Vagina (tissue), 2 donors: Measurements from ENCODE around the gene BCS1L. TPM values are rescaled to one million over a fixed set of nuclear protein-coding genes. Genes with fewer than 3 reads are reported as not detected.
A peak's percentile ranks its signal among the peaks of the same experiment; 100 is the strongest.

Experiments used
- DNase-seq, 2 donors: peaks; one replicate each; pipeline ENCODE4 v3.0.0-alpha.2; 2017; ENCODE audit errors: extremely low spot score in 2 of 2
- H3K27ac ChIP-seq: fragments of 200-600 bp; sonication (generic); one replicate; pipeline ENCODE4 v1.5.1; 2019
- H3K27me3 ChIP-seq: fragments of 200-600 bp; sonication (generic); one replicate; pipeline ENCODE4 v1.5.1; 2019
- H3K36me3 ChIP-seq, 2 donors: fragments of 200-600 bp; sonication (generic); one replicate each; pipeline ENCODE4 v1.5.1; 2017 to 2019
- H3K4me1 ChIP-seq: fragments of 200-600 bp; sonication (generic); one replicate; pipeline ENCODE4 v1.5.1; 2019
- H3K4me3 ChIP-seq, 2 donors: fragments of 200-600 bp; sonication (generic); 1 replicate in 1 of 2; 2 replicates in 1 of 2; pipeline ENCODE4 v1.5.1; 2016 to 2019
- H3K9me3 ChIP-seq: fragments of 200-600 bp; sonication (generic); one replicate; pipeline ENCODE4 v1.5.1; 2019
- POLR2A ChIP-seq, 2 donors: fragments of 450-650 bp; IDR thresholded peaks; one replicate each; pipeline ENCODE4 v1.6.1; 2017; ENCODE audit warnings: antibody characterized with exemption in 2 of 2, mild to moderate bottlenecking in 2 of 2, moderate library complexity in 2 of 2
- POLR2AphosphoS5 ChIP-seq, 2 donors: sonication (generic); formaldehyde crosslinking; IDR thresholded peaks; one replicate each; pipeline ENCODE4 v1.9.0; 2017; ENCODE audit warnings: antibody characterized with exemption in 2 of 2, mild to moderate bottlenecking in 2 of 2, low read depth in 1 of 2; ENCODE audit not compliant: insufficient read depth in 1 of 2
- intact Hi-C: fragments of 100-400 bp; cut with DNase I; formaldehyde crosslinking; loops from one replicate; pipeline ENCODE4 v1.15.1; 2023
- total RNA-seq: library from RNA; depleted of rRNA; stranded (reverse); fragments of >200 nt; gene quantifications from one replicate; pipeline ENCODE4 v1.2.3, GENCODE V29; 2016
- TF ChIP-seq, protein P1 (sequence below), 3 experiments: fragments of 450-650 bp in 2 of 3; fragments of 200-600 bp in 1 of 3; sonication (generic) in 1 of 3; IDR thresholded peaks; one replicate each; pipeline ENCODE4 v1.5.1; 2017 to 2019; ENCODE audit warnings: antibody characterized with exemption in 3 of 3, mild to moderate bottlenecking in 2 of 3, moderate library complexity in 2 of 3

BCS1L gene
- total RNA-seq, 1 donor from 2014 or later, result 28.5 TPM

DNA sequence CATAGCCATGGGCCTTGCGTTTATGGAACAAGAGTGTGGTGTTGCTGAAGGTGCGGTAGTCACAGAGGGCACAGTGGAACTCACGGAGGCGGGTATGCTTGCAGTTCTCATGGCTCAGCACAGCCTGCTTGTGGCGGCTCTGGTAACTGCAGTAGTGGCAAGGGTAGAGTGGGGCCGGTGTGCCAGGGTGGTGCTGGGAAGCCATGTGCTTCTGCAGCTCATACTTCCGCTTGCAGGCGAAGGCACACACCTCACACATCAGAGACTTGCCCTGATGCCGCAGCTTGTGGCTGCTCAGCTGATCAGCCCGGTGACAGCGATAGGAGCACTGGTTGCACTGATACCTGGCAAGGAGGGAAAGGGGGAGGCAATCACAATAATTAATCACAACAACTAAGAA is 14.8 kb upstream of the BCS1L start:
- H3K27me3 ChIP-seq, result no peaks in the 10 kb centered on the region
- no peak overlapping the region for H3K27ac ChIP-seq
- H3K9me3 ChIP-seq, result no peaks in the 10 kb centered on the region
- TF ChIP-seq, protein P1, sequence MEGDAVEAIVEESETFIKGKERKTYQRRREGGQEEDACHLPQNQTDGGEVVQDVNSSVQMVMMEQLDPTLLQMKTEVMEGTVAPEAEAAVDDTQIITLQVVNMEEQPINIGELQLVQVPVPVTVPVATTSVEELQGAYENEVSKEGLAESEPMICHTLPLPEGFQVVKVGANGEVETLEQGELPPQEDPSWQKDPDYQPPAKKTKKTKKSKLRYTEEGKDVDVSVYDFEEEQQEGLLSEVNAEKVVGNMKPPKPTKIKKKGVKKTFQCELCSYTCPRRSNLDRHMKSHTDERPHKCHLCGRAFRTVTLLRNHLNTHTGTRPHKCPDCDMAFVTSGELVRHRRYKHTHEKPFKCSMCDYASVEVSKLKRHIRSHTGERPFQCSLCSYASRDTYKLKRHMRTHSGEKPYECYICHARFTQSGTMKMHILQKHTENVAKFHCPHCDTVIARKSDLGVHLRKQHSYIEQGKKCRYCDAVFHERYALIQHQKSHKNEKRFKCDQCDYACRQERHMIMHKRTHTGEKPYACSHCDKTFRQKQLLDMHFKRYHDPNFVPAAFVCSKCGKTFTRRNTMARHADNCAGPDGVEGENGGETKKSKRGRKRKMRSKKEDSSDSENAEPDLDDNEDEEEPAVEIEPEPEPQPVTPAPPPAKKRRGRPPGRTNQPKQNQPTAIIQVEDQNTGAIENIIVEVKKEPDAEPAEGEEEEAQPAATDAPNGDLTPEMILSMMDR (IDR thresholded peaks at IDR 0.05), result no peak
- TF ChIP-seq POLR2A (IDR thresholded peaks at IDR 0.05) (no peak), POLR2AphosphoS5 (IDR thresholded peaks at IDR 0.05; ENCODE audit: insufficient read depth in 1 of 2, low read depth in 1 of 2) (no peak)
- DNase-seq, result no peak
- no peak overlapping the region for H3K4me3 ChIP-seq
- H3K4me1 ChIP-seq, result no peaks in the 10 kb centered on the region
- intact Hi-C loops, result loop anchor here (10.0 kb wide), 1 partner anchor 240 kb away; no protein-coding TSS in a partner anchor
- H3K36me3 ChIP-seq, result peaks cover 3 to 84% of the 10 kb centered on the region in 2 donors

- DNase-seq, result no peak
- H3K4me1 ChIP-seq, result no peaks in the 10 kb centered on the region
- H3K27ac ChIP-seq, result no peak overlapping the region
- peaks cover 7 to 86% of the 10 kb centered on the region in 2 donors for H3K36me3 ChIP-seq
- TF ChIP-seq, protein P1 (IDR thresholded peaks at IDR 0.05), result no peak
- TF ChIP-seq POLR2A (IDR thresholded peaks at IDR 0.05), result no peak
- TF ChIP-seq POLR2AphosphoS5 (IDR thresholded peaks at IDR 0.05; ENCODE audit: insufficient read depth in 1 of 2, low read depth in 1 of 2), result no peak
- intact Hi-C loops, result loop anchor here (10.0 kb wide), 1 partner anchor 240 kb away; no protein-coding TSS in a partner anchor
- H3K27me3 ChIP-seq, result no peaks in the 10 kb centered on the region
- no peaks in the 10 kb centered on the region for H3K9me3 ChIP-seq
- no peak overlapping the region for H3K4me3 ChIP-seq
Measured at GRCh38 chr2:218645126-218645525, 14.4 kb upstream of the BCS1L start.

DNA sequence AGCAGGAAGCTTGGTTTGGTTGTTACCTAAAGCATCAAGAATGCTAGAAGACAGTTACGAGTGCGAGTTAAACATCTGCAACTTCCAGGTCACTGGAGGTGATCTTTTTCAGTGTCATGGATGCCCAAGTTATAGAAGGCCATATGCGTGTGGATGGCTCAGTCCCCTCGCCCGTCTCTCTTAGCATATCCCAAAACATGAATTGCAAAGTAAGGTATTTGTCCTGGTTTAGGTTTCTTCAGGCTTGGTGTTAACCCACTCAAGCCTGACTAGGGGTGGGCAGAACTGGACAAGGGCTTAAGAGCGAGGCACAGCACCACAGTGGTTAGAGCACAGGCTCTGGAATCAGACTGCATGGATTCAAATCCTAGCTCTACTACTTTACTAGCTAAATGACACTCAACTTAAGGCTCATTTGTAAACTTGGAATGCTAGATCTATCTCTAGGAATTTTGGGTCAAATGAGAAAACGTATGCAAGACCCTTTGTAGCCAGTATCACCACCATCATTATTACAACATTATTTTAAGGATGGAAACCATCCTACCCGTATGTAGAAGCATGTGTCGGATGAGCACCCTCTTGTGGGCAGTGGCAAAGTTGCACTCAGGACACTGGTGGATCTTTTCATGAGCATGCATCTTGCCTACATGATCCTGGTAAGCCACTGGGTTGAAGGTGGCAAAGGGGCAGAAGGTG is 11.2 kb upstream of the BCS1L start:
- no peak for DNase-seq
- Histone ChIP-seq H3K4me1 (no peaks in the 10 kb centered on the region), H3K4me3 (no peak overlapping the region), H3K27me3 (no peaks in the 10 kb centered on the region), H3K9me3 (no peaks in the 10 kb centered on the region), H3K36me3 (peaks cover 7 to 88% of the 10 kb centered on the region in 2 donors), H3K27ac (no peak overlapping the region)
- intact Hi-C loops, result loop anchor here (10.0 kb wide), 1 partner anchor 243 kb away; no protein-coding TSS in a partner anchor
- TF ChIP-seq POLR2A (IDR thresholded peaks at IDR 0.05), result no peak
- TF ChIP-seq, protein P1 (IDR thresholded peaks at IDR 0.05), result peak; percentile 23 to 60 (median 47)

GRCh38 chr2:218648787-218649100 is 10.7 kb upstream of the BCS1L start:
- no peaks in the 10 kb centered on the region for H3K4me1 ChIP-seq
- no peak overlapping the region for H3K27ac ChIP-seq
- H3K9me3 ChIP-seq, result no peaks in the 10 kb centered on the region
- peaks cover 7 to 86% of the 10 kb centered on the region in 2 donors for H3K36me3 ChIP-seq
- H3K4me3 ChIP-seq, result no peak overlapping the region
- no peak for DNase-seq
- TF ChIP-seq, protein P1 (IDR thresholded peaks at IDR 0.05), result no peak
- TF ChIP-seq POLR2AphosphoS5 (IDR thresholded peaks at IDR 0.05; ENCODE audit: insufficient read depth in 1 of 2, low read depth in 1 of 2), result no peak
- no peak for TF ChIP-seq POLR2A (IDR thresholded peaks at IDR 0.05)
- H3K27me3 ChIP-seq, result no peaks in the 10 kb centered on the region
- intact Hi-C loops, result loop anchor here (10.0 kb wide), 1 partner anchor 244 kb away; no protein-coding TSS in a partner anchor

- no peaks in the 10 kb centered on the region for H3K9me3 ChIP-seq
- peaks cover 21% of the 10 kb centered on the region for H3K4me1 ChIP-seq
- no peak for DNase-seq
- no peaks in the 10 kb centered on the region for H3K27me3 ChIP-seq
- H3K36me3 ChIP-seq, result peaks cover 0 to 49% of the 10 kb centered on the region in 2 donors
- H3K4me3 ChIP-seq, result no peak overlapping the region
- H3K27ac ChIP-seq, result no peak overlapping the region
- intact Hi-C loops, result no loop called here
- TF ChIP-seq POLR2A (IDR thresholded peaks at IDR 0.05) (no peak), POLR2AphosphoS5 (IDR thresholded peaks at IDR 0.05; ENCODE audit: insufficient read depth in 1 of 2, low read depth in 1 of 2) (no peak)
- TF ChIP-seq, protein P1 (IDR thresholded peaks at IDR 0.05), result no peak
Measured at GRCh38 chr2:218655751-218656150, 3.7 kb upstream of the BCS1L start.
